Measurements from ENCODE around the gene MRGPRX4.

MRGPRX4 gene

GRCh38 chr11:18145025-18145424 lies 27.6 kb upstream of the MRGPRX4 start:
- no peak overlapping the region for H3K4me2 ChIP-seq (ENCODE audit: low read depth, low read length, poor library complexity, severe bottlenecking)
- no peaks in the 10 kb centered on the region for H3K4me1 ChIP-seq (ENCODE audit: insufficient read depth, low read length, poor library complexity, severe bottlenecking)
- no peaks in the 10 kb centered on the region for H3F3A ChIP-seq (ENCODE audit: low read depth)
- no peak overlapping the region for H2AFZ ChIP-seq (ENCODE audit: low read length)
- no peaks in the 10 kb centered on the region for H3K9me2 ChIP-seq (replicated peaks; ENCODE audit: low read depth, low read length)
- H3K4me3 ChIP-seq (ENCODE audit: low read length, poor library complexity, severe bottlenecking), result no peak overlapping the region
- H3K9ac ChIP-seq (ENCODE audit: low read depth, low read length, poor library complexity, severe bottlenecking), result no peak overlapping the region
- TF ChIP-seq, protein P1, sequence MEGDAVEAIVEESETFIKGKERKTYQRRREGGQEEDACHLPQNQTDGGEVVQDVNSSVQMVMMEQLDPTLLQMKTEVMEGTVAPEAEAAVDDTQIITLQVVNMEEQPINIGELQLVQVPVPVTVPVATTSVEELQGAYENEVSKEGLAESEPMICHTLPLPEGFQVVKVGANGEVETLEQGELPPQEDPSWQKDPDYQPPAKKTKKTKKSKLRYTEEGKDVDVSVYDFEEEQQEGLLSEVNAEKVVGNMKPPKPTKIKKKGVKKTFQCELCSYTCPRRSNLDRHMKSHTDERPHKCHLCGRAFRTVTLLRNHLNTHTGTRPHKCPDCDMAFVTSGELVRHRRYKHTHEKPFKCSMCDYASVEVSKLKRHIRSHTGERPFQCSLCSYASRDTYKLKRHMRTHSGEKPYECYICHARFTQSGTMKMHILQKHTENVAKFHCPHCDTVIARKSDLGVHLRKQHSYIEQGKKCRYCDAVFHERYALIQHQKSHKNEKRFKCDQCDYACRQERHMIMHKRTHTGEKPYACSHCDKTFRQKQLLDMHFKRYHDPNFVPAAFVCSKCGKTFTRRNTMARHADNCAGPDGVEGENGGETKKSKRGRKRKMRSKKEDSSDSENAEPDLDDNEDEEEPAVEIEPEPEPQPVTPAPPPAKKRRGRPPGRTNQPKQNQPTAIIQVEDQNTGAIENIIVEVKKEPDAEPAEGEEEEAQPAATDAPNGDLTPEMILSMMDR (conservative IDR thresholded peaks at IDR 0.05; ENCODE audit: low read length), result peak; percentile 44
- no peak for TF ChIP-seq EZH2phosphoT487 (IDR thresholded peaks at IDR 0.05; ENCODE audit: borderline replicate concordance)
- H3K9me3 ChIP-seq (ENCODE audit: insufficient read depth, low read depth, low read length), result no peaks in the 10 kb centered on the region
- no peaks in the 10 kb centered on the region for H3K79me2 ChIP-seq (ENCODE audit: insufficient read depth, low read length)
- H3K27me3 ChIP-seq (ENCODE audit: insufficient read depth, low read length, poor library complexity, severe bottlenecking), result no peaks in the 10 kb centered on the region
- no peaks in the 10 kb centered on the region for H3K36me3 ChIP-seq (ENCODE audit: insufficient read depth, low read length)
- no peaks in the 10 kb centered on the region for H4K20me1 ChIP-seq (ENCODE audit: insufficient read depth, low read length, poor library complexity, severe bottlenecking)

DNA sequence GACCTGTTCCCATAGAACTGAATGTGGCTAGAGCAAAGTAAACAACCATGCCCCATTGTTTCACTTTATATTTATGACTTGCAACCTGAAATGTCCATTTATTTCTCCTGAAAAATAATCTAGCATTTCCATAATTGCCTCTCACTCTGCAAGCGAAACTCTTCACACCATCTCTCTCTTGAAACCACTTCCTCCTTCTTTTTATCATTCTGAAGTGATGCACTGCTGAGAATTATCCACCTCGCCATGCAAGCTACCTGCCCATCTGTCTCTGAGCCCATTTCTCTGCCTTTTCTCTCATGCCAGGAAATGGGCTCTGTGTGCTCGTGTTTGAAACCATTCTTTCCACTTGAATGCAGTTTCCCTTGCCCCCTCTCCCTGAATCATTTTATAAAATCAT lies 26.8 kb upstream of the MRGPRX4 start:
- no peak overlapping the region for H3K4me2 ChIP-seq (ENCODE audit: low read depth, low read length, poor library complexity, severe bottlenecking)
- H3K9me3 ChIP-seq (ENCODE audit: insufficient read depth, low read depth, low read length), result no peaks in the 10 kb centered on the region
- H3K4me3 ChIP-seq (ENCODE audit: low read length, poor library complexity, severe bottlenecking), result no peak overlapping the region
- no peaks in the 10 kb centered on the region for H4K20me1 ChIP-seq (ENCODE audit: insufficient read depth, low read length, poor library complexity, severe bottlenecking)
- no peak overlapping the region for H2AFZ ChIP-seq (ENCODE audit: low read length)
- no peaks in the 10 kb centered on the region for H3K36me3 ChIP-seq (ENCODE audit: insufficient read depth, low read length)
- H3K9me2 ChIP-seq (replicated peaks; ENCODE audit: low read depth, low read length), result no peaks in the 10 kb centered on the region
- no peaks in the 10 kb centered on the region for H3F3A ChIP-seq (ENCODE audit: low read depth)
- H3K27me3 ChIP-seq (ENCODE audit: insufficient read depth, low read length, poor library complexity, severe bottlenecking), result no peaks in the 10 kb centered on the region
- H3K79me2 ChIP-seq (ENCODE audit: insufficient read depth, low read length), result no peaks in the 10 kb centered on the region
- no peaks in the 10 kb centered on the region for H3K4me1 ChIP-seq (ENCODE audit: insufficient read depth, low read length, poor library complexity, severe bottlenecking)
- TF ChIP-seq, protein P1 (conservative IDR thresholded peaks at IDR 0.05; ENCODE audit: low read length), result no peak
- TF ChIP-seq EZH2phosphoT487 (IDR thresholded peaks at IDR 0.05; ENCODE audit: borderline replicate concordance), result no peak
- H3K9ac ChIP-seq (ENCODE audit: low read depth, low read length, poor library complexity, severe bottlenecking), result no peak overlapping the region

- Histone ChIP-seq H2AFZ (ENCODE audit: low read length) (no peak overlapping the region), H3K4me2 (ENCODE audit: low read depth, low read length, poor library complexity, severe bottlenecking) (no peak overlapping the region), H3K9me2 (replicated peaks; ENCODE audit: low read depth, low read length) (no peaks in the 10 kb centered on the region), H3K36me3 (ENCODE audit: insufficient read depth, low read length) (no peaks in the 10 kb centered on the region), H3K9ac (ENCODE audit: low read depth, low read length, poor library complexity, severe bottlenecking) (no peak overlapping the region), H3K79me2 (ENCODE audit: insufficient read depth, low read length) (no peaks in the 10 kb centered on the region), H4K20me1 (ENCODE audit: insufficient read depth, low read length, poor library complexity, severe bottlenecking) (no peaks in the 10 kb centered on the region), H3K4me3 (ENCODE audit: low read length, poor library complexity, severe bottlenecking) (no peak overlapping the region), H3F3A (ENCODE audit: low read depth) (no peaks in the 10 kb centered on the region), H3K27me3 (ENCODE audit: insufficient read depth, low read length, poor library complexity, severe bottlenecking) (no peaks in the 10 kb centered on the region), H3K4me1 (ENCODE audit: insufficient read depth, low read length, poor library complexity, severe bottlenecking) (no peaks in the 10 kb centered on the region), H3K9me3 (ENCODE audit: insufficient read depth, low read depth, low read length) (no peaks in the 10 kb centered on the region)
- TF ChIP-seq, protein P1 (conservative IDR thresholded peaks at IDR 0.05; ENCODE audit: low read length), result no peak
- no peak for TF ChIP-seq EZH2phosphoT487 (IDR thresholded peaks at IDR 0.05; ENCODE audit: borderline replicate concordance)
Observed at GRCh38 chr11:18151581-18151980, 21.1 kb upstream of the MRGPRX4 start.
